ENCODE results near the gene CACNB2. TPM values are rescaled to one million over a fixed set of nuclear protein-coding genes. Genes with fewer than 3 reads are reported as not detected.

Gene CACNB2
- total RNA-seq, 1 donor: 1.3 TPM

GRCh38 chr10:18313626-18314025, 173.4 kb downstream of the CACNB2 start:
- no peak for DNase-seq (ENCODE audit: low read depth)
- no peak overlapping the region for H3K4me3 ChIP-seq (ENCODE audit: low read depth, low read length)
- TF ChIP-seq CTCF (IDR thresholded peaks at IDR 0.05; ENCODE audit: insufficient read depth, low read depth, low read length): no peak

- no peak for TF ChIP-seq CTCF (IDR thresholded peaks at IDR 0.05; ENCODE audit: insufficient read depth, low read depth, low read length)
- DNase-seq (ENCODE audit: low read depth): no peak
- no peak overlapping the region for H3K4me3 ChIP-seq (ENCODE audit: low read depth, low read length)
Measured at GRCh38 chr10:18319628-18320027, 179.4 kb downstream of the CACNB2 start.

GRCh38 chr10:18321371-18321770, 181.1 kb downstream of the CACNB2 start:
- DNase-seq (ENCODE audit: low read depth): no peak
- no peak overlapping the region for H3K4me3 ChIP-seq (ENCODE audit: low read depth, low read length)
- no peak for TF ChIP-seq CTCF (IDR thresholded peaks at IDR 0.05; ENCODE audit: insufficient read depth, low read depth, low read length)

GRCh38 chr10:18323916-18324315, 183.7 kb downstream of the CACNB2 start:
- no peak for TF ChIP-seq CTCF (IDR thresholded peaks at IDR 0.05; ENCODE audit: insufficient read depth, low read depth, low read length)
- no peak for DNase-seq (ENCODE audit: low read depth)
- H3K4me3 ChIP-seq (ENCODE audit: low read depth, low read length): no peak overlapping the region

- no peak for DNase-seq (ENCODE audit: low read depth)
- no peak for TF ChIP-seq CTCF (IDR thresholded peaks at IDR 0.05; ENCODE audit: insufficient read depth, low read depth, low read length)
- H3K4me3 ChIP-seq (ENCODE audit: low read depth, low read length): no peak overlapping the region
Measured at GRCh38 chr10:18325410-18325809, 185.2 kb downstream of the CACNB2 start.

GRCh38 chr10:18325889-18326531, 185.8 kb downstream of the CACNB2 start:
- no peak for DNase-seq (ENCODE audit: low read depth)
- no peak for TF ChIP-seq CTCF (IDR thresholded peaks at IDR 0.05; ENCODE audit: insufficient read depth, low read depth, low read length)
- H3K4me3 ChIP-seq (ENCODE audit: low read depth, low read length): no peak overlapping the region

GRCh38 chr10:18328941-18329340, 188.7 kb downstream of the CACNB2 start:
- H3K4me3 ChIP-seq (ENCODE audit: low read depth, low read length): no peak overlapping the region
- TF ChIP-seq CTCF (IDR thresholded peaks at IDR 0.05; ENCODE audit: insufficient read depth, low read depth, low read length): no peak
- no peak for DNase-seq (ENCODE audit: low read depth)

Measured in fibroblast of villous mesenchyme (primary cell).